ENCODE data around the gene SDS.

DNA sequence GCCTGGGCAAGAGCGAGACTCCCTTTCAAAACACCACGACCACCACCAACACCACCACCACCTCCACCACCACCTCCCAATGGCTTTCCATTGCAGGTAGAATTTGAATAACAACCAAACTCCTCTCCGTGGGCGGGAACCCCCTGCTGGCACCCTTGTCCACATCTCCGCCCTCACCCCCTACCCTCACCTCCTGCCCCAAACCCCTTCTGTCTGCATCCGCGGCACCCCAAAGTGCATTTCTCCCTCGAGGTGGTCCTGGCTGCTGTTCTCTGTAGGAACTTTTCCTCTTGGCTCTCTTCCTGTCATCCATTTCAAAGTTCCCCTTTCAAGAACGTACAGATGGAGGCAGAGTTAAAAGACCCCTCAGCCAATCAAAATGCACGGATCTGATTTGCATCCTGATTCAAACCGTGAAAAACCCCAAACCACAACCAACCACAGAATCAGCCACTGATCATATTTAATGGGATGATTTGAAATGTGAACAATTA is 22.3 kb upstream of the SDS start:
- TF ChIP-seq CTCF (IDR thresholded peaks at IDR 0.05) (no peak), POLR2A (IDR thresholded peaks at IDR 0.05) (no peak)

Data from adrenal gland (tissue), 5 donors.